ENCODE results near the gene NONO.

DNA sequence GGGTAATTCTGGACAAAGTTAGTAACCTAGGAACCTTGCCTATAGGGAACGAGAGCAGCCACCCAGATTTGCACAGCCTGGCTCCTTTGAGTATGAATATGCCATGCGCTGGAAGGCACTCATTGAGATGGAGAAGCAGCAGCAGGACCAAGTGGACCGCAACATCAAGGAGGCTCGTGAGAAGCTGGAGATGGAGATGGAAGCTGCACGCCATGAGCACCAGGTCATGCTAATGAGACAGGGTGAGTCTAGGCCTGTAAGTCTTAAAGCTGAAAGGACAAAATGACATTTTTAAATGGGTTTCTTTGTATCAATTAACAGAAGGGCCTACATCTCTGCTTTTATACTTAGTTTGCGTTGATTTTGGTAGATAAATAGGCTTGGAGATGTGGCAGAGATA, 13.4 kb downstream of the NONO start:
- TF ChIP-seq EZH2phosphoT487 (IDR thresholded peaks at IDR 0.05; ENCODE audit: insufficient read depth, low read depth) (no peak), EZH2 (IDR thresholded peaks at IDR 0.05; ENCODE audit: insufficient read depth, poor library complexity, severe bottlenecking) (no peak)
